Nephron (organoid): ENCODE results near the gene PNMA8A.

Experiments
- H3K27ac Mint-ChIP-seq, 3 experiments: 2 replicates each; pipeline ENCODE4 v1.8.0; 2020; ENCODE audit warnings: mixed read lengths in 3 of 3, mild to moderate bottlenecking in 2 of 3, moderate library complexity in 1 of 3
- H3K27me3 Mint-ChIP-seq: 2 replicates; pipeline ENCODE4 v1.8.0; 2021; ENCODE audit warnings: low read depth, mild to moderate bottlenecking, moderate library complexity, mixed read lengths
- H3K36me3 Mint-ChIP-seq: 2 replicates; pipeline ENCODE4 v1.8.0; 2020; ENCODE audit warnings: low read depth, mixed read lengths
- H3K4me1 Mint-ChIP-seq: 2 replicates; pipeline ENCODE4 v1.8.0; 2020; ENCODE audit warnings: mixed read lengths
- H3K4me3 Mint-ChIP-seq, 3 experiments: 2 replicates each; pipeline ENCODE4 v1.8.0; 2020; ENCODE audit warnings: mild to moderate bottlenecking in 3 of 3, mixed read lengths in 3 of 3, moderate library complexity in 2 of 3
- H3K9me3 Mint-ChIP-seq: 2 replicates; pipeline ENCODE4 v1.8.0; 2020; ENCODE audit warnings: mixed read lengths
- CTCF ChIP-seq, 3 experiments: fragments of 200-600 bp; sonication (generic); IDR thresholded peaks; one replicate each; pipeline ENCODE4 v1.5.0; 2021; ENCODE audit warnings: antibody characterized with exemption in 3 of 3; ENCODE audit not compliant: unreplicated experiment in 3 of 3

PNMA8A gene

GRCh38 chr19:46494941-46495785 lies 23.8 kb upstream of the PNMA8A start:
- H3K4me1 Mint-ChIP-seq = peaks cover 9% of the 10 kb centered on the region
- no peaks in the 10 kb centered on the region for H3K9me3 Mint-ChIP-seq
- no peak overlapping the region for H3K27ac Mint-ChIP-seq
- no peak for TF ChIP-seq CTCF (IDR thresholded peaks at IDR 0.05; ENCODE audit: unreplicated experiment in 3 of 3)
- H3K36me3 Mint-ChIP-seq = no peaks in the 10 kb centered on the region
- peak overlapping the region; percentile 72 to 76 (median 73) for H3K4me3 Mint-ChIP-seq
- peaks cover 18% of the 10 kb centered on the region for H3K27me3 Mint-ChIP-seq

DNA sequence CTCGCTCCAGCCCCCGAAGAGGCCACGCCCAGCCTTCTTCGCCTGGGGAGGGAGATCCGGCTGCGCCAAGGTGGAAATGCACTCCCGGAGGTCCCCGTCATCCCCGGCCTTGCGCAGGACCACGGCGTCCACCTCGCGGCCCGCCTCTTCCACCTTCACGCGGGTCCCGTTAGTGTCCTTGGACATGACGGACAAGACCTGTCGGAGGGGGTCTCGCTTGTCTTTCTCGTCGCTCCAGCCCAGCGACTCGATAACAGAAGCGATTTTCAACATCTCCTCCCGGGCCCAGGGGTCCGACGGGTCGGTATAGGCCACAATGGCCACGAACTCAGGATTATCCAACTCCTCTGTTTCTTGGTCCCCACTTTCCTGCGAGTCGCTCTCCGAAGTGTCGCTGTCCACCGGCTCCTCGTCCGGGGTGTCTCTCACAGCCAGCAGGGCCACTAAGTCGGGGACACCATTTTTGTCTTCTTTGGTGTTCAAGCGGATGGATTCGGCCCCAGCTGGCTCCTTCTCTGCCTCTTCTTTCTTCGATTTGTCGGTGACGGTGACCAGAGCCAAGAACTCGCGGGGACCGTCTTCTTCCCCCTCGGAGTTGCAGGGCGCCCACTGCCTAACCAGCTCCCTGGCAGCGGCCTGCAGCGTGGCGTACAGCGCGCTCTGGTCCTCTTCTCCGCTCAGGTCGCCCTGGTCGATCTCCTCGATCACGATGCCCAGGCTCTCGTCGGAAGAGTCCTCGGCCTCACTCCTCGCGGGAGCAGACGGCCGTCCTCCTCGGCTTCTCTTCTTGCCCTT lies 23.0 kb upstream of the PNMA8A start:
- H3K36me3 Mint-ChIP-seq = no peaks in the 10 kb centered on the region
- peak overlapping the region in 1 of 3 experiments; percentile 10 for H3K27ac Mint-ChIP-seq
- no peaks in the 10 kb centered on the region for H3K9me3 Mint-ChIP-seq
- peaks cover 14% of the 10 kb centered on the region for H3K4me1 Mint-ChIP-seq
- no peak for TF ChIP-seq CTCF (IDR thresholded peaks at IDR 0.05; ENCODE audit: unreplicated experiment in 3 of 3)
- peaks cover 27% of the 10 kb centered on the region for H3K27me3 Mint-ChIP-seq
- H3K4me3 Mint-ChIP-seq = peak overlapping the region; percentile 43 to 72 (median 60)

DNA sequence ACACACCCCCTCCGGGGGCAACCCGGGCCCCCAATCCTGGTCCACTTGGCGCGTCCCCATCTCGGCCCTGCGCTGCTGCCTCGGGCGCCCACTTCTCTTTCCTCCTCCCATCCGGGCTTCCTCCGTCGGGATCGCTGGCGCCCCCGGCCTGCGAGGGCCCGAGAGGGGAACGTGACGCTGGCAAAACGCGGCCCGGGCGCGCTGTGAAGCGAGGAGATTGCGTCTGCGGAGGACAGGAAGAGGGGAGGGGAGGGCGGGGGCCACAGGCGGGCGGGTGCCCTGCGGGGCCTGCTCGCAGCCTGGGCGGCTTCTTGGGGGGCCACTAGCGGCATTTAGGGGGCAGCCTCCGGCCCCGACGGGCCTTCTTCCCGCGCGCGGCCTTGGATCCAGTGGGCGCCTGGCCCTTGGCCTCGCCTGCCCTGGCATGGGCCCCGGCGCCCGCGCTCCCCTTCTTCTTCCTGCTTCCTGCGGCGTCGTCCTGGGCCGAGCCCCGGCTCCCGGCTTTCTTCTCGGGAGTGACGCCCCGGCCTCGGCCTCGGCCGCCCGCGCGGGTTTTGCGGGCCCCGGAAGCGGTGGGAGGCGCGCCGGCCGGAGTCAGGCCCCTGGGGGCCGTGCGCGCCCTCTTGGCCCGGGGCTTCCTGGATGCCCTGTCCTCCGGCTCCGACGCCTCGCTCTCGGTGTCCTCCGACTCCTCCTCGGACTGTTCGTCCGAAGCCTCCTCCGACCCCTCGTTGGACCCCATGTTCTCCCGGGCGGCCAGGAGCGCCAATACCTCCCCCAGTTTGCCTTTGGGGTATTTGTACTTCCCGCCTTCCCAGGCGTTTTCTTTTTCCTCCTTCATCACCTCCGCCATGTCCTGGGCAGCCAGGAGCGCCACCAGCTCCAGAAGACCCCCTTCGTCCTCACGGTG lies 22.1 kb upstream of the PNMA8A start:
- H3K9me3 Mint-ChIP-seq = no peaks in the 10 kb centered on the region
- H3K27ac Mint-ChIP-seq = no peak overlapping the region
- no peak for TF ChIP-seq CTCF (IDR thresholded peaks at IDR 0.05; ENCODE audit: unreplicated experiment in 3 of 3)
- H3K4me3 Mint-ChIP-seq = peak overlapping the region; percentile 34 to 64 (median 51)
- H3K27me3 Mint-ChIP-seq = peaks cover 35% of the 10 kb centered on the region
- H3K4me1 Mint-ChIP-seq = peaks cover 22% of the 10 kb centered on the region
- H3K36me3 Mint-ChIP-seq = no peaks in the 10 kb centered on the region

GRCh38 chr19:46492841-46493235 lies 21.5 kb upstream of the PNMA8A start:
- H3K9me3 Mint-ChIP-seq = no peaks in the 10 kb centered on the region
- H3K4me1 Mint-ChIP-seq = peaks cover 27% of the 10 kb centered on the region

More at GRCh38 chr19:46492841-46493235, 21.5 kb upstream of the PNMA8A start:
- Mint-ChIP-seq H3K27ac (no peak overlapping the region), H3K36me3 (no peaks in the 10 kb centered on the region), H3K27me3 (peaks cover 39% of the 10 kb centered on the region), H3K4me3 (peak overlapping the region in 1 of 3 experiments; percentile 64)
- no peak for TF ChIP-seq CTCF (IDR thresholded peaks at IDR 0.05; ENCODE audit: unreplicated experiment in 3 of 3)
